Measurements from ENCODE around the gene COL25A1. TPM values are rescaled to one million over a fixed set of nuclear protein-coding genes. Genes with fewer than 3 reads are reported as not detected.
"Not testable (repeated sequence)": the region's sequence is repeated elsewhere in the genome, so short reads cannot be mapped to it uniquely, and the experiment has no call there.

Gene COL25A1
- total RNA-seq, 1 donor from 2014 or later = 4.3 TPM

- no peak for DNase-seq (ENCODE audit: low read depth)
- Histone ChIP-seq H3K36me3 (ENCODE audit: control insufficient read depth, insufficient read depth, low read length) (no peaks in the 10 kb centered on the region), H3K4me3 (ENCODE audit: low read depth, low read length) (no peak overlapping the region), H3K27me3 (ENCODE audit: control insufficient read depth, insufficient read depth, low read length) (no peaks in the 10 kb centered on the region)
- no peak for TF ChIP-seq CTCF (IDR thresholded peaks at IDR 0.05; ENCODE audit: insufficient read depth, low read length, poor library complexity, severe bottlenecking)
Observed at GRCh38 chr4:108878806-108879205, 423.7 kb downstream of the COL25A1 start.

DNA sequence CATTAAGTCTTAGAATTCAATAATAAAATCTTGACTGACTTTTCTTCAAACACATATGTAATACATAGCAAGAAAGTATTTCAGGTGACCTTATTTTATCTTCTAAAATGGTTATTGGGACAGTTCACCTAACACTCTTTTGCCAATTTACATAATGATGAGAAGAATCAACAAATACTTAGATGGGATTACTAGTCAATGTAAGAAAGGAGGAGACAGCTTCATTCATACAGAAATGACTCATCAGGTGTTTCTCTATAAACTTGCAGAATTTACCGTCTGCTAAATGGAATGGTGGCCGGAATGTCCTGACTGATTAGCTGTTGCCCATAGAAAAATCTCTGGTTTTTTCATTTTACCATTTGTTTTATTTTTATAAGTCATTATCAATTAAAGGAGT, 424.6 kb downstream of the COL25A1 start:
- TF ChIP-seq CTCF (IDR thresholded peaks at IDR 0.05; ENCODE audit: insufficient read depth, low read length, poor library complexity, severe bottlenecking) = no peak
- Histone ChIP-seq H3K4me3 (ENCODE audit: low read depth, low read length) (no peak overlapping the region), H3K27me3 (ENCODE audit: control insufficient read depth, insufficient read depth, low read length) (no peaks in the 10 kb centered on the region), H3K36me3 (ENCODE audit: control insufficient read depth, insufficient read depth, low read length) (no peaks in the 10 kb centered on the region)
- no peak for DNase-seq (ENCODE audit: low read depth)

DNA sequence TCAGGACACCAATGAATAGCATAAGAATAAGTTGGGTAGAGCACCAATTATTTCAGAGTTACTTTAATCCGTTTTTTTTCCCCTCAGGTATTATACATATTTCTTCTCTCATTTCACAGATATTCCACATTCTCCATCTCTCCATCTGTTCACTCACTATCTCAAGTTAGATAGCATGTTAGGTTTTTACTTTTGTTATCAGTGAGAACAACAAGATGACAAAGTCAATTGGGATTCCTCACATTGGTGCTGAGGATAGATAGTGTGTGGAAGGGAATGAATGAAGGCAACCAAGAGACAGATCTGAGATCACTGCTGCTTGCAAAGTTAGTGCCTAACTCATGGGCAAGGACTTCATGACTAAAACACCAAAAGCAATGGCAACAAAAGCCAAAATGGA, 427.7 kb downstream of the COL25A1 start:
- H3K4me3 ChIP-seq (ENCODE audit: low read depth, low read length) = no peak overlapping the region
- DNase-seq (ENCODE audit: low read depth) = no peak
- H3K36me3 ChIP-seq (ENCODE audit: control insufficient read depth, insufficient read depth, low read length) = no peaks in the 10 kb centered on the region
- no peak for TF ChIP-seq CTCF (IDR thresholded peaks at IDR 0.05; ENCODE audit: insufficient read depth, low read length, poor library complexity, severe bottlenecking)
- no peaks in the 10 kb centered on the region for H3K27me3 ChIP-seq (ENCODE audit: control insufficient read depth, insufficient read depth, low read length)

DNA sequence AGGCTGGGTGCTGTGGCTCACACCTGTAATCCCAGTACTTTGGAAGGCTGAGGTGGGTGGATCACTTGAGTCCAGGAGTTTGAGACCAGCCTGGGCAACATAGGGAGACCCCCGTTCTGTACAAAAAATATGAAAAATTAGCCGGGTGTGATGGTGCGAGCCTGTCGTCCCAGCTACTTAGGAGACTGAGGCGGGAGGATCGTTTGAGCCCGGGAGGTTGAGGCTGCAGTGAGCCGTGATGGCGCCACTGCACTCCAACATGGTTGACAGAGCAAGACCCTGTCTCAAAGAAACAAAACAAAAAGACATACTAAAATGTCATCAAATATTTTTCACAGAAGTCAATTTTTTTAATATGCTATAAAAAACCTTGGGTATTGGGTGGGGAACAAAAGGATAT, 432.5 kb downstream of the COL25A1 start:
- not testable (repeated sequence) for H3K36me3 ChIP-seq (ENCODE audit: control insufficient read depth, insufficient read depth, low read length); DNase-seq (ENCODE audit: low read depth); H3K27me3 ChIP-seq (ENCODE audit: control insufficient read depth, insufficient read depth, low read length); H3K4me3 ChIP-seq (ENCODE audit: low read depth, low read length)

- no peak overlapping the region for H3K4me3 ChIP-seq (ENCODE audit: low read depth, low read length)
- no peak for TF ChIP-seq CTCF (IDR thresholded peaks at IDR 0.05; ENCODE audit: insufficient read depth, low read length, poor library complexity, severe bottlenecking)
- no peaks in the 10 kb centered on the region for H3K27me3 ChIP-seq (ENCODE audit: control insufficient read depth, insufficient read depth, low read length)
- H3K36me3 ChIP-seq (ENCODE audit: control insufficient read depth, insufficient read depth, low read length) = no peaks in the 10 kb centered on the region
- DNase-seq (ENCODE audit: low read depth) = no peak
Observed at GRCh38 chr4:108868606-108869227, 433.7 kb downstream of the COL25A1 start.

DNA sequence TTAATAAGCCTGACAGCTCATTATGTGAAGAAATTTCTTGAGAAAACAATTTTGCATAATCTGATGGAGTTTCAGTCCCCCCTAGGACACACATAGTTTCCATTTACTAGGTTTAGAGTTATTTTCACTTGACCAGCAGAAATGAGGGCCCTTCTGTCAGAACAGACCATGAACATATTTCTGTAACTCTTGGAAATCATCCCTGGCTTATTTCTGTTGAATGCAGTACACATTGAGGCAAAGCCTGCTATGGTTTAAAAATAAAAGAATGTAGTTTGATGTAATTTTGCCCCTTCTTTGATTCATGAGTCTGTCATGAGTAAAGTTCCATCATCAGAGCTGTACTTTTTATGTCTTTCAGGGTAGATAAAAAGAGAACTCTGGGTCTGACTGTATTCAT, 435.0 kb downstream of the COL25A1 start:
- Histone ChIP-seq H3K36me3 (ENCODE audit: control insufficient read depth, insufficient read depth, low read length) (no peaks in the 10 kb centered on the region), H3K4me3 (ENCODE audit: low read depth, low read length) (no peak overlapping the region), H3K27me3 (ENCODE audit: control insufficient read depth, insufficient read depth, low read length) (no peaks in the 10 kb centered on the region)
- TF ChIP-seq CTCF (IDR thresholded peaks at IDR 0.05; ENCODE audit: insufficient read depth, low read length, poor library complexity, severe bottlenecking) = no peak
- no peak for DNase-seq (ENCODE audit: low read depth)
